Gastroesophageal sphincter (tissue), 4 donors: ENCODE data around the gene APCDD1L. TPM values are rescaled to one million over a fixed set of nuclear protein-coding genes. Genes with fewer than 3 reads are reported as not detected.

Experiments
- ATAC-seq: fragments of 150-250 bp; one replicate; pipeline ENCODE4 v1.9.1; 2016; ENCODE audit warnings: mild to moderate bottlenecking, moderate library complexity
- H3K27ac ChIP-seq, 4 donors: fragments of 200-600 bp; sonication (generic) in 3 of 4; 1 replicate in 3 of 4; 2 replicates in 1 of 4; pipeline ENCODE4 v1.5.1; 2016 to 2019
- H3K27me3 ChIP-seq: fragments of 200-600 bp; sonication (generic); one replicate; pipeline ENCODE4 v1.5.1; 2019
- H3K36me3 ChIP-seq, 2 donors: fragments of 200-600 bp; sonication (generic); one replicate each; pipeline ENCODE4 v1.5.1; 2019; ENCODE audit warnings: control low read depth in 1 of 2
- H3K4me1 ChIP-seq, 3 donors: fragments of 200-600 bp; sonication (generic); 1 replicate in 2 of 3; 2 replicates in 1 of 3; pipeline ENCODE4 v1.5.1; 2016 to 2019; ENCODE audit warnings: control low read depth in 2 of 3
- H3K4me3 ChIP-seq, 2 donors: fragments of 200-600 bp; sonication (generic); one replicate each; pipeline ENCODE4 v1.5.1; 2019; ENCODE audit warnings: mild to moderate bottlenecking in 1 of 2, moderate library complexity in 1 of 2
- H3K9me3 ChIP-seq, 3 donors: fragments of 200-600 bp; sonication (generic); one replicate each; pipeline ENCODE4 v1.5.1; 2017 to 2019; ENCODE audit warnings: control low read depth in 2 of 3
- EP300 ChIP-seq: sonication (generic); formaldehyde crosslinking; IDR thresholded peaks from one replicate; pipeline ENCODE4 v1.6.1; 2017; ENCODE audit warnings: antibody characterized with exemption, mild to moderate bottlenecking
- POLR2A ChIP-seq, 2 donors: fragments of 450-650 bp; IDR thresholded peaks; one replicate each; pipeline ENCODE4 v1.6.1; 2017; ENCODE audit warnings: antibody characterized with exemption in 2 of 2, mild to moderate bottlenecking in 2 of 2, moderate library complexity in 1 of 2
- POLR2AphosphoS5 ChIP-seq: sonication (generic); formaldehyde crosslinking; IDR thresholded peaks from one replicate; pipeline ENCODE4 v1.6.1; 2017; ENCODE audit warnings: antibody characterized with exemption
- WGBS, 2 donors: methylation state at CpG; one replicate each; pipeline ENCODE4 v1.1.5; 2018; ENCODE audit warnings: low coverage in 1 of 2; 5-methylcytosine and 5-hydroxymethylcytosine counted together
- total RNA-seq, 4 donors: library from RNA; depleted of rRNA; stranded (reverse); fragments of >200 nt; gene quantifications; one replicate each; pipeline ENCODE4 v1.1.0, GENCODE V29; 2016
- TF ChIP-seq, protein P1 (sequence below), 4 experiments: fragments of 200-600 bp in 2 of 4; fragments of 450-650 bp in 2 of 4; sonication (generic) in 1 of 4; IDR thresholded peaks; one replicate each; pipeline ENCODE4 v1.5.1; 2017 to 2019; ENCODE audit warnings: antibody characterized with exemption in 4 of 4, mild to moderate bottlenecking in 2 of 4, moderate library complexity in 2 of 4

APCDD1L gene
- total RNA-seq, 4 donors from 2014 or later: 0.40 to 1.1 (median 0.88) TPM

DNA sequence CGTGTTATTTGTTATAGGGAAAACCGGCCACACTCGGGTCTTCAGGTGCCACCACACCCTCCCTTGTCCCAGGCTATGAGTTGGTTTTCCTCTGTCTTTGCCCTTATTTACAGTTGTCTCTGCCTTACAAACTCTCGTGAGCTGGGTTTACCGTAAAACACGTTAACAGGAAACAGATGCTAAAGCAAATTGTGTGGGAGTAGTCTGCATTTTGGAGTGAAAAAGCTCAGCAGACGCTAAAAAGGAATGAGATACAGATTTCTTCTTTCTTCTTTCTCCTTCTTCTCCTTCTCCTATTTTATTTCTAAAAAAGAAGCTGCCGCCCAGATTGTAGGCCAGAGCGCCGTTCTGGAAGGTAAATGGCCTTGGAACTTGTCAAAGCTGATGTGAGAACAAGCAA lies 51.9 kb downstream of the APCDD1L start:
- Histone ChIP-seq H3K4me1 (no peaks in the 10 kb centered on the region), H3K9me3 (no peaks in the 10 kb centered on the region), H3K27me3 (no peaks in the 10 kb centered on the region), H3K36me3 (no peaks in the 10 kb centered on the region), H3K4me3 (no peak overlapping the region), H3K27ac (no peak overlapping the region)
- WGBS, 2 donors: 72 to 79% methylated on average over 8 to 10 of the region's 10 CpGs
- TF ChIP-seq, protein P1, sequence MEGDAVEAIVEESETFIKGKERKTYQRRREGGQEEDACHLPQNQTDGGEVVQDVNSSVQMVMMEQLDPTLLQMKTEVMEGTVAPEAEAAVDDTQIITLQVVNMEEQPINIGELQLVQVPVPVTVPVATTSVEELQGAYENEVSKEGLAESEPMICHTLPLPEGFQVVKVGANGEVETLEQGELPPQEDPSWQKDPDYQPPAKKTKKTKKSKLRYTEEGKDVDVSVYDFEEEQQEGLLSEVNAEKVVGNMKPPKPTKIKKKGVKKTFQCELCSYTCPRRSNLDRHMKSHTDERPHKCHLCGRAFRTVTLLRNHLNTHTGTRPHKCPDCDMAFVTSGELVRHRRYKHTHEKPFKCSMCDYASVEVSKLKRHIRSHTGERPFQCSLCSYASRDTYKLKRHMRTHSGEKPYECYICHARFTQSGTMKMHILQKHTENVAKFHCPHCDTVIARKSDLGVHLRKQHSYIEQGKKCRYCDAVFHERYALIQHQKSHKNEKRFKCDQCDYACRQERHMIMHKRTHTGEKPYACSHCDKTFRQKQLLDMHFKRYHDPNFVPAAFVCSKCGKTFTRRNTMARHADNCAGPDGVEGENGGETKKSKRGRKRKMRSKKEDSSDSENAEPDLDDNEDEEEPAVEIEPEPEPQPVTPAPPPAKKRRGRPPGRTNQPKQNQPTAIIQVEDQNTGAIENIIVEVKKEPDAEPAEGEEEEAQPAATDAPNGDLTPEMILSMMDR (IDR thresholded peaks at IDR 0.05): no peak
- TF ChIP-seq POLR2A (IDR thresholded peaks at IDR 0.05) (no peak), EP300 (no peak), POLR2AphosphoS5 (no peak)
- no peak for ATAC-seq

DNA sequence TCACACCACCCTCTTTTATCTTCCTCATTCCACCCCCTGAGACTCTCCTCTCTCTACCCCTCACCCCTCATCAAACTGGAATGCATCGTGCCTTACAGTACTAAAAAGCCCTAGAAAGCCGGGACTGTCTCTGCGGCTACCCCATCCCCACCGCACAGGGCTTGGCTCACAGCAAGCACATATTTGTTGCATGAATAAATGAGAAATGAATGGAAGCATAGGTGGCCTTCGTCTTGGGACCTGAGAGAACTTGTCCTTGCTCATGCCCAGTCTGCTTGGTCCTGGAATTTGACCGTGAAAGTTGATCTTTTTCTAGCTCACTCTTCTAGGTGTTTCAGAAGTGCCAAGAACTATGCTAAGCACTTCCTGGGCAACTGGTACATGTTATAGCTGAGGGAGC lies 53.3 kb downstream of the APCDD1L start:
- no peak for TF ChIP-seq POLR2AphosphoS5
- TF ChIP-seq, protein P1 (IDR thresholded peaks at IDR 0.05): no peak
- no peak for TF ChIP-seq EP300
- no peak for TF ChIP-seq POLR2A (IDR thresholded peaks at IDR 0.05)
- H3K27ac ChIP-seq: no peak overlapping the region
- no peak for ATAC-seq
- WGBS, 2 donors: 89 to 100% methylated on average over 1 to 5 of the region's 6 CpGs
- no peaks in the 10 kb centered on the region for H3K4me1 ChIP-seq
- H3K9me3 ChIP-seq: no peaks in the 10 kb centered on the region
- no peak overlapping the region for H3K4me3 ChIP-seq
- no peaks in the 10 kb centered on the region for H3K27me3 ChIP-seq
- peaks cover 0 to 9% of the 10 kb centered on the region in 2 donors for H3K36me3 ChIP-seq

DNA sequence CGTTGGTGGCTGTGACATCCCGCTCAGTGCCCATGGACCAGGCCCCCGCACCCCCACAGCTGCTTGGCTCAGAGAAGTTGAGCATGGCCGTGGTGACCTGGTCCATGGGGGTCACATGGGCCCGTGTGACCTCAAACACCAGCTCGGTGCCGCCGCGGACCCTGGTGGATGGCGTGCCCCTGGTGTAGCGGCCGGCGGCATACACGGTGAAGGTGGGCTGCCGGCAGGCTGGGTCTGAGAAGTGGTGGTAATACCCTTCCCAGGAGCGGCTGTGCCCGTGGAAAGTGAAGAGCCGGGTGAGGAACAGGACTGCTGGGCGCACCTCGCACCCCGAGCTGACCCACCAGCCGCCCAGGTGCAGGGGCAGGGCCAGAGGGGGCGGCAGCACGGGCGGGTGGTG lies 54.1 kb downstream of the APCDD1L start:
- no peak overlapping the region for H3K27ac ChIP-seq
- 100% methylated on average over 4 of the region's 25 CpGs; no CpG with 5 or more reads in 1 of the 2 donors for WGBS, 2 donors
- peaks cover 0 to 9% of the 10 kb centered on the region in 2 donors for H3K36me3 ChIP-seq
- no peaks in the 10 kb centered on the region for H3K9me3 ChIP-seq
- no peak for TF ChIP-seq POLR2A (IDR thresholded peaks at IDR 0.05)
- TF ChIP-seq, protein P1 (IDR thresholded peaks at IDR 0.05): no peak
- TF ChIP-seq EP300: no peak
- no peak for TF ChIP-seq POLR2AphosphoS5
- H3K27me3 ChIP-seq: no peaks in the 10 kb centered on the region
- no peak for ATAC-seq
- no peak overlapping the region for H3K4me3 ChIP-seq
- no peaks in the 10 kb centered on the region for H3K4me1 ChIP-seq

DNA sequence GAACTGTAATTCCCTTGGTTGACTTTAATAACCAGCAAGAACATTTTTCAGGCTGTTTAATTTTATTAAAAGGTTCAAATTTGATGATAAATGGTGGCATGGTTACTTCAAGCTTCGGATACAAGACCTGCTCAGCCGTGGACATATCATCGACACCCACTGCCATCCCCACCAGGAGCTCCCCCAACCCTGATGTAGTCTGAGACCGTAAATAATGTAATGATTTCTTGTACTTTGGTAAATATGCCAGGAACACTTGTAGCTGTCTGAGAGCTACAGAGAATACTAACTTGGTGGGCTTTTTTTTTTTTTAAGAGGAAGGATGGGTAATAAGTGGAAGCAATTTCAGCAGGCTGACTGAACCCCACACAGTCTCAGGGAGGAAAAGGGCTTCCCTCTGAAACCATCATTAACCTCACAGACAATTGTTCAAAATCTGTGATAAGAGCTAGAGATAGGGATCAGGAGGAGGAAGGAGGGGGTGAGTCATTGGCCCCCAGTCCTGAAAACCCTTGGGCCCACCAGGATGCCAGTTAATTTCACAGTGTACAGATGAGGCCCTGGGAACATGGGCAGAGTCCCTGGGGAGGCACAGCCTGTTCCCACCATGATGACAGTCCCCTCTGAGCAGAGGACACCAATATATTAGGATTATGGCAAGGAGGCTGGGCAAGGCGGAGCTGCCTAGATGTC lies 56.0 kb downstream of the APCDD1L start:
- Histone ChIP-seq H3K9me3 (peaks cover 0 to 4% (median 0%) of the 10 kb centered on the region in 3 donors), H3K27me3 (no peaks in the 10 kb centered on the region), H3K36me3 (peaks cover 0 to 9% of the 10 kb centered on the region in 2 donors), H3K27ac (no peak overlapping the region), H3K4me1 (no peaks in the 10 kb centered on the region), H3K4me3 (no peak overlapping the region)
- ATAC-seq: no peak
- WGBS, 2 donors: 80 to 93% methylated on average over 4 of the region's 5 CpGs
- no peak for TF ChIP-seq EP300
- no peak for TF ChIP-seq POLR2A (IDR thresholded peaks at IDR 0.05)
- no peak for TF ChIP-seq POLR2AphosphoS5
- TF ChIP-seq, protein P1 (IDR thresholded peaks at IDR 0.05): no peak

DNA sequence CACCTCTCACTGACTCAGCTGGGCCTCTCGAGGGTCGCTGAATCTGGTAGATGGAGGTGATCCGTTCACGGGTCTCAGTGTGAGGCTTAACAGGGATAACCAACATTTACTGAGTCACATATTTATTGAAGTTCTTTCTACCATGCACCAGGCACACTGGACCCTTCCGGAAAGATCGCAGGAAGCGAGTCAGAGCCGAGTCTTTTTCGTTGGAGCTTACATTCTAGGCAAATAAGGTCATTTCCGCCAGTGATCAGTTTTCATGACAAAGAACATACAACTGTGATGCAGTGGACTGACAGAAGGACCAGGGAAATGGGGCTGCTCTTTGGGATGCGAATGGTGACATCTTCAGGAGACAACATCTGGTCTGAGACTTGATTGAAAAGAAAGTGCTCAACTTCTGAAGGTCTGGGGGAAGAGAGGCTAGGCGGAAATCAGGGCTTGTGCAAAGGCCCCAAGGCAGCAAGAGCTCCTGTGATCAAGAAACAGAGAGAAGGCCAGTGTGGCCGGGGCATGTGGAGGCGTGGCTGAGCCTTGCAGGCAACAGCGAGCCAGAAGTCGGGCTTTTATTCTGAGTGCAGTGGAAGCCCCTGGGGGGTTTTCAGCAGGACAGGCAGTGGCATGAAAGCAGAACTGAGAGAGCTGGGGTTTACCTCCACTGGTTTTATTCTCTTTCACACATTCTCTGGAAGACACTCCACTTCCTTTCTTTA lies 56.7 kb downstream of the APCDD1L start:
- H3K27me3 ChIP-seq: no peaks in the 10 kb centered on the region
- TF ChIP-seq, protein P1 (IDR thresholded peaks at IDR 0.05): no peak
- H3K4me1 ChIP-seq: no peaks in the 10 kb centered on the region
- H3K4me3 ChIP-seq: no peak overlapping the region
- no peak overlapping the region for H3K27ac ChIP-seq
- ATAC-seq: no peak
- 72 to 91% methylated on average over 3 to 14 of the region's 16 CpGs for WGBS, 2 donors
- H3K36me3 ChIP-seq: peaks cover 0 to 9% of the 10 kb centered on the region in 2 donors
- peaks cover 0 to 7% (median 0%) of the 10 kb centered on the region in 3 donors for H3K9me3 ChIP-seq
